ENCODE results near the gene SIGLEC8.
A peak's percentile ranks its signal among the peaks of the same experiment; 100 is the strongest.

The SIGLEC8 gene

DNA sequence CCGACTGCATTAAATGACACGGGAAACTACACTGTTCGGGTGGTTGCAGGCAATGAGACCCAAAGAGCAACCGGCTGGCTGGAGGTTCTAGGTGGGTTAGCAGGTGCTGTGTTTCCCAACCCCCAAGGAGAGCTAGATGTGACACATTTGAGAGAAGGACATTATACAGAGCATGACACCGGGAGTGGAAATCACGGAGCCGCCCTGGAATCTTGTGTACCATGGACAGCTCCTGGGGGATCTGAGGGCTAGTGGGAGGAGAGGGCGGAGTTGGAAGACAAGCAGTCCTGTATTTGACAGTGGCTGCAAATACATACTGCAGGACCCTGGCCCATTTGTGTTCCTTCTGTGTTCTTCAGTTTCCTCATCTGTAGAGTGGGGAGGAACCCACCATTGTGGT is 22.3 kb upstream of the SIGLEC8 start:
- no peak overlapping the region for H3K4me3 ChIP-seq (ENCODE audit: low read length)
- TF ChIP-seq, protein P1, sequence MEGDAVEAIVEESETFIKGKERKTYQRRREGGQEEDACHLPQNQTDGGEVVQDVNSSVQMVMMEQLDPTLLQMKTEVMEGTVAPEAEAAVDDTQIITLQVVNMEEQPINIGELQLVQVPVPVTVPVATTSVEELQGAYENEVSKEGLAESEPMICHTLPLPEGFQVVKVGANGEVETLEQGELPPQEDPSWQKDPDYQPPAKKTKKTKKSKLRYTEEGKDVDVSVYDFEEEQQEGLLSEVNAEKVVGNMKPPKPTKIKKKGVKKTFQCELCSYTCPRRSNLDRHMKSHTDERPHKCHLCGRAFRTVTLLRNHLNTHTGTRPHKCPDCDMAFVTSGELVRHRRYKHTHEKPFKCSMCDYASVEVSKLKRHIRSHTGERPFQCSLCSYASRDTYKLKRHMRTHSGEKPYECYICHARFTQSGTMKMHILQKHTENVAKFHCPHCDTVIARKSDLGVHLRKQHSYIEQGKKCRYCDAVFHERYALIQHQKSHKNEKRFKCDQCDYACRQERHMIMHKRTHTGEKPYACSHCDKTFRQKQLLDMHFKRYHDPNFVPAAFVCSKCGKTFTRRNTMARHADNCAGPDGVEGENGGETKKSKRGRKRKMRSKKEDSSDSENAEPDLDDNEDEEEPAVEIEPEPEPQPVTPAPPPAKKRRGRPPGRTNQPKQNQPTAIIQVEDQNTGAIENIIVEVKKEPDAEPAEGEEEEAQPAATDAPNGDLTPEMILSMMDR (conservative IDR thresholded peaks at IDR 0.05; ENCODE audit: low read length) = no peak
- DNase-seq (ENCODE audit: low read depth) = no peak

DNA sequence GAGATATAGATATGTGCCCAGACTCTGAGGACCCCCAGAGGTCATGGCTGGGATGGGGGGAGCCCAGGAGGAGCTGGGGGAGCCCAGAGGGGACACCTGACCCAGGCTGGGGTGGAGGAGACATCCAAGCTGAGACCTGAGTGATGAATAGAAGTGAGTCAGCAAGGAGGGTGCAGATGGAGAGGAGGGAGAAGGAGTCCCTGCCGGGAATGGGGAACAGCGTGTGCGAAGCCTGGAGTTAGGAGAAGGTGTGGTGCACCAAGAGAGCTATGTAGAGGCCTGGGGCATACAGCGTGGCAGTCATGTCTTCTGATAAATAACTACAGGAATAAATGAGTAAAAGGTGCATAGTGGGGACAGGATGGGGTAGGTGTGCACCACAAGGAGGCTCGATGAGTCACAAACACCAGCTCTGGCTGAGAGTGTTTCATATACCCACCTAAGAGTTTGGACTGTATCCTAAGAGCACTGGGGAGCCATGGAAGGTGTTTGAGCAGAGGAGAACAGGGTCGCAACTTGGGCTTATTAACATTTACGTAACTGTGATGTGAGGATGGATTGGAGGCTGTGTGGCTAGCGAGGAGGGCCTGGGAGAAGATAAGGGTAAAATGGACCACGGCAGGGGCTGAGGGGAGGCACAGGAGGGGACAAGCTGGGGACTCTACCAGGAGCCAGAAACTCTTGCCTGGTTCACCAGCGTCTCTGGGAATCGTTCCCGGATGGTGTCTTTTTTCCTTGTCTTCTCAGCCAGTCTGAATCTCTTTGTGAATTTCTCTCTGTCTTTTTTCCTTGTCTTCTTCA is 21.5 kb upstream of the SIGLEC8 start:
- TF ChIP-seq, protein P1 (conservative IDR thresholded peaks at IDR 0.05; ENCODE audit: low read length) = no peak
- no peak overlapping the region for H3K4me3 ChIP-seq (ENCODE audit: low read length)
- DNase-seq (ENCODE audit: low read depth) = no peak

DNA sequence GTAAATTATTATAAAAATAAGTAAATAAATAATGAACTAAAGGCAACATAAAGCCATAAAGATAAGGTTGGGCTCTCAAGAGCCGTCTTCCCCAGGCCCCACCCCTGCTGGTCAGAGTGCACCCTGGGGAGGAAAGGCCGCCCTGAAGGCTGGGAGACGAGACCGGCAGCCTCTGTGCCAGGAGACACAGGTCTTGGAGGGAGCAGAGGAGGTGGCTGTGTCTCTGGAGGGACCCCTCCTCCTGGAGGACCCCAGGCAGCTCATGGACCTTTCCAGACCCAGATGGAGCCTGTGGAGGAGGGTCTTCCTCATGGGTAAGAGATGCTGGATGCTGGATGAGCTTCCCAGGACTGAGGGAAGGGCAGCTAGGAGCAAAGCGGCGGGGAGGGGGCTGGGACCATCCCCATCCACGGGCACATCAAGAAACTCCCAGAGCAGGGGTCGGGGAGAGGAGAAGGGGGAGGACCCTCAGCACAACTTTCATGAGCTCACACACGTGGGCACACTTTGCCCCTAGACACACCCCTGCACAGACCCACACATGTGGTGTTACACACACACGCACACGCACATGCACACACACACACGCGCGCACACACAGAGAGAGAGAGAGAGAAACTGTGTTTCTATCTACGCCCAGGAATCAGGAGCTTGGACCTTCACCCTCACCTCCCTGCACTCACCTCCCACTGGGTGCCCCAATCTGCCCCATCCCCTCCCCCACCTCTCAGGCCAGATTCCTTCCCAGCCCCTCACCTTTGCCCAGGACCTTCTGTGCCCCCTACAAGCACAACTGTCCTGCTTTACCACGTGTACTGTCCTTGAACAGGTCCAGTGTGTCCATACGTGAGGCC is 20.4 kb upstream of the SIGLEC8 start, which contains the start of gene CEACAM18:
CEACAM18 (plus strand) TSS at position 159 of the 854 bp plus-strand sequence.
- H3K4me3 ChIP-seq (ENCODE audit: low read length) = no peak within 1 kb of the TSS
- TF ChIP-seq, protein P1 (conservative IDR thresholded peaks at IDR 0.05; ENCODE audit: low read length) = no peak
- DNase-seq (ENCODE audit: low read depth) = no peak

DNA sequence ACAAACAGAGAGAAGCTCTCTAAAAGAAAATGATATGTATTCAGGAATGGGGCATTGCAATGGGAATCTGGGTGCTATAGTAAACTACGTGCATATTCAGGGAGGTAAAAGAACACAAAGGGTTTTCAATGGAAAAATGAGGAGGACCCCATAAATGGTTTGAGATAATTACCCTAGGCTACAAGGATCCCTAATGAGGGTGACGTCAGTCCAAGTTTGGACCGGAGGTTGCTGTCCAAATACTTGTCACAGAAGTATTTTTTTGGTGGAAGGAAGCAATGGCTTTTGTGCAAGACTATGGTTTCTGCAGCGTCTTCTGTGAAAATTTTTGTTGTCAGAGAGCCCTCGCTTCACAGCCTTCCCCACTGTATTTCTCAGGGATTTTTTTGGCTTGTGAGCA is 19.1 kb upstream of the SIGLEC8 start:
- no peak for DNase-seq (ENCODE audit: low read depth)
- TF ChIP-seq, protein P1 (conservative IDR thresholded peaks at IDR 0.05; ENCODE audit: low read length) = no peak

DNA sequence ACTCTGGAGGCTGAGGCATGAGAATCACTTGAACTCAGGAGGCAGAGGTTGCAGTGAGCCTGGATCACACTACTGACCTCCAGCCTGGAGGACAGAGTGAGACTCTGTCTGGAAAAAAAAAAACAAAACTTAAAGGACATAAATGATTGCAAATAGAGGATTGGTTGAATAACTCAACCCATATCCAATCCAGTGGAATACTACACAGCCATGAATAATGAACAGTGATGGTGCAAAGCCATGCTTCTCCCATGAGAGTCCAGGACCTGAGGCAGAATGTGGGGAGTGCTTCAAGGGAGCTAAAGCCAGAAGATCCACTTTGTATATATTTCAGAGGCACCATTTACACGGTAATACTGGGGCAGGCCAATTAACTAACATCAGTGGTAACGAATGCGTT is 17.9 kb upstream of the SIGLEC8 start:
- no peak overlapping the region for H3K4me3 ChIP-seq (ENCODE audit: low read length)
- DNase-seq (ENCODE audit: low read depth) = no peak
- TF ChIP-seq, protein P1 (conservative IDR thresholded peaks at IDR 0.05; ENCODE audit: low read length) = no peak

More for the DNA sequence above, 19.1 kb upstream of the SIGLEC8 start:
- H3K4me3 ChIP-seq (ENCODE audit: low read length) = no peak overlapping the region

DNA sequence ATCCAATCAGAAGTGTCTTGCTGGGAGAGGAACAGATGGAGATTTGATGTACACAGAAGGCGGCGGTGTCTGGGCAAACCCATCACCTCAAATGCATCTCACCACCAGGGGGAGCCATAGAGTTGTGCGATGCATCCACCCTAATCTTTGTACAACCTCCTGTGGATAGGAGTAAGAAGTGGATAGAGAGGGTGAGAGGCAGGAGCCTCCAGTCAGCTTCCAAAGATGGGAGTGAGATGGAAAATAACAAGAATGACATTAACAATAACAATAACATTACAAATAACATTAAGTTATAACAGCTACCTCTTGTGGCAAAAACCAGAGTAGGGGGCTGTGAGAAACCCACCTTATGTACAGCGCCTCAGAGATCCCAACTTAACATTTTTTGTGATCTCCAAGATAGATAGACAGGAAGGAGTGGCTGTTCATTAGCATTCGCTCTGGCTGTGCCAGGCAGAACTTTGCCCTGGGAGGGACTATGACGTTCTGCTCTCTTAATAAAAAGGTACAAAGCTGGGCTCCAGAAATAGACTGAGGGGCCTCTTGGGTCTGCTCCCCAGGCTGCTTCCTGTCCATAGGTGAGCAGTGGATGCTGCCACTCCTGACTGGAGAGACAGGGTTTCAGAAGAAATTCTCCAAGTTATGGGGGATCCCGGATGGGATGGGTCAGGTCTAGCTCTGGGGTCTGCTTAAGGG is 14.9 kb upstream of the SIGLEC8 start:
- peak; percentile 62 for DNase-seq (ENCODE audit: low read depth)
- TF ChIP-seq, protein P1 (conservative IDR thresholded peaks at IDR 0.05; ENCODE audit: low read length) = peak; percentile 88
- H3K4me3 ChIP-seq (ENCODE audit: low read length) = no peak overlapping the region

Measured in AG10803 (cell line).